PC-3 (cell line): ENCODE results near the gene GLCE. TPM values are rescaled to one million over a fixed set of nuclear protein-coding genes. Genes with fewer than 3 reads are reported as not detected.

Source experiments
- ATAC-seq: fragments of 200-7000 bp; cut with Tn5 transposase; 2 replicates; pipeline ENCODE4 v1.9.1; 2020; ENCODE audit warnings: mild to moderate bottlenecking, moderate library complexity
- BruUV-seq: library from RNA; stranded (reverse); fragments of 400-500 nt; replicated peaks from 2 replicates; lab custom pipeline; 2021; lab: Mats Ljungman, UMichigan
- CTCF ChIA-PET: fragments of 300-600 bp; sonication (Branson Sonifier 250); formaldehyde crosslinking; loops from one replicate; lab custom pipeline; 2022; ENCODE audit warnings: antibody characterized with exemption; lab: Charles Lee
- POLR2A ChIA-PET: fragments of 300-600 bp; sonication (Branson Sonifier 250); formaldehyde crosslinking; loops from one replicate; lab custom pipeline; 2022; ENCODE audit warnings: antibody characterized with exemption; ENCODE audit not compliant: unreplicated experiment; lab: Charles Lee
- DNase-seq: peaks from one replicate; pipeline ENCODE4 v3.0.0-alpha.2; 2015
- H2AFZ ChIP-seq: fragments of 300-600 bp; sonication (generic); 2 replicates; pipeline ENCODE4 v1.6.0; 2016; ENCODE audit warnings: antibody characterized with exemption, low read length
- H3F3A ChIP-seq: fragments of 300-600 bp; sonication (generic); one replicate; pipeline ENCODE4 v1.6.0; 2017; ENCODE audit warnings: antibody characterized with exemption, low read length, control low read depth, mild to moderate bottlenecking; ENCODE audit not compliant: unreplicated experiment
- H3K27ac ChIP-seq: fragments of 300-600 bp; sonication (generic); 2 replicates; pipeline ENCODE4 v1.5.1; 2016; ENCODE audit warnings: mild to moderate bottlenecking, low read length
- H3K27me3 ChIP-seq: fragments of 300-600 bp; sonication (generic); 2 replicates; pipeline ENCODE4 v1.6.1; 2016; ENCODE audit warnings: low read length, mixed read lengths
- H3K36me3 ChIP-seq: fragments of 300-600 bp; sonication (generic); 2 replicates; pipeline ENCODE4 v1.6.1; 2016; ENCODE audit warnings: low read depth, mixed run types, low read length, mixed read lengths
- H3K4me1 ChIP-seq: fragments of 300-600 bp; sonication (generic); 2 replicates; pipeline ENCODE4 v1.5.1; 2016; ENCODE audit warnings: low read length; ENCODE audit not compliant: insufficient read depth
- H3K4me2 ChIP-seq: fragments of 300-600 bp; sonication (generic); 2 replicates; pipeline ENCODE4 v1.6.0; 2016; ENCODE audit warnings: low read length
- H3K4me3 ChIP-seq: fragments of 300-600 bp; sonication (generic); 2 replicates; pipeline ENCODE4 v1.5.1; 2016; ENCODE audit warnings: mild to moderate bottlenecking, low read length, mixed read lengths
- H3K79me2 ChIP-seq: fragments of 300-600 bp; sonication (generic); 2 replicates; pipeline ENCODE4 v1.6.1; 2017; ENCODE audit warnings: low read length, mixed read lengths
- H3K9ac ChIP-seq: fragments of 300-600 bp; sonication (generic); 2 replicates; pipeline ENCODE4 v1.6.0; 2016; ENCODE audit warnings: mild to moderate bottlenecking, low read length
- H3K9me2 ChIP-seq: fragments of 300-600 bp; sonication (generic); replicated peaks from 2 replicates; pipeline ENCODE4 v1.6.1; 2016; ENCODE audit warnings: mixed run types, low read length, mixed read lengths
- H3K9me3 ChIP-seq: fragments of 300-600 bp; sonication (generic); 2 replicates; pipeline ENCODE4 v1.6.1; 2016; ENCODE audit warnings: low read length, mixed read lengths
- H4K20me1 ChIP-seq: fragments of 300-600 bp; sonication (generic); 2 replicates; pipeline ENCODE4 v1.6.1; 2016; ENCODE audit warnings: low read length, mixed read lengths
- EZH2 ChIP-seq: fragments of 300-600 bp; sonication (generic); IDR thresholded peaks from one replicate; pipeline ENCODE4 v1.6.1; 2017; ENCODE audit warnings: antibody characterized with exemption, mild to moderate bottlenecking, low read length; ENCODE audit not compliant: unreplicated experiment
- EZH2phosphoT487 ChIP-seq: fragments of 300-600 bp; sonication (generic); IDR thresholded peaks from 2 replicates; pipeline ENCODE4 v1.6.1; 2018; ENCODE audit warnings: mild to moderate bottlenecking, antibody characterized with exemption, low read length, borderline replicate concordance
- intact Hi-C: fragments of 100-400 bp; cut with micrococcal nuclease; formaldehyde crosslinking; loops from 2 replicates; pipeline ENCODE4 v1.9.0; 2023
- total RNA-seq: library from RNA; depleted of rRNA; stranded (reverse); fragments of >200 nt; gene quantifications from 2 replicates; pipeline ENCODE4 v1.2.3, GENCODE V29; 2014
- TF ChIP-seq, protein P1 (sequence below): fragments of 300-600 bp; sonication (generic); conservative IDR thresholded peaks from 2 replicates; pipeline ENCODE4 v1.5.1; 2017; ENCODE audit warnings: antibody characterized with exemption, low read depth, mild to moderate bottlenecking, low read length

The GLCE gene
- total RNA-seq, 1 experiment from 2014 or later, result 15.4 TPM

DNA sequence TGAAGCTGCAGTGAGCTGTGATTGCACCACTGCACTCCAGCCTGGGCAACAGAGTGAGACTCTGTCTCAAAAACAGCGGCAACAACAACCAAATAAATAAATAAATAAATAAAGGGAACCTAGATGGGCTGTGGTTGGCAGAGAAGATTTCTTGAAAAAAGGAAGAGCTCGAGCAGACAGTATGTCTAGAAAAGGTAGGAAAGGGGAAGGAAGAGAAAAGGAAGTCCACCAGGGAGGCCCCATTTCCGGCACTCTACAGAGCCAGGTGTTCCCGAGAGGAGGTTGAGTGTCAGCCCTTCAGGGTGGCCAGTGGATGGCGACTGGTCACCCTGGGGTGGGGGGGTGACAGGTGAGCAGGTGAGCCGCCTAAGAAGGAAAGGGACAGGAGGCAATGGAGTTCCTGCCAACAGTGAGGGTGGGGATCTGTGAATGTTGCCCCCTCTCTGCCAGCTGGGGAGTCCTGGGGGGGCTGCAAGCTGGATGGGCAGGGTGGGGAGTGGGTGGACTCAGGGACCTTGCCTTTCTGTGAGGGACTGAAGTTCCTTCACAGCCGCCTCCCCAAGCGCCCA lies 153.1 kb downstream of the GLCE start:
- no peak overlapping the region for H3K9ac ChIP-seq
- CTCF ChIA-PET, result no interaction called here
- POLR2A ChIA-PET, result no interaction called here
- H3K79me2 ChIP-seq, result no peaks in the 10 kb centered on the region
- no peak for ATAC-seq
- H3K4me3 ChIP-seq, result no peak overlapping the region
- H3K9me2 ChIP-seq, result no peaks in the 10 kb centered on the region
- H3K27ac ChIP-seq, result no peak overlapping the region
- DNase-seq, result no peak
- H3K9me3 ChIP-seq, result no peaks in the 10 kb centered on the region
- intact Hi-C loops, result no loop called here
- no peaks in the 10 kb centered on the region for H3K27me3 ChIP-seq
- BruUV-seq, result no TSS peak
- no peaks in the 10 kb centered on the region for H3F3A ChIP-seq
- H3K36me3 ChIP-seq, result no peaks in the 10 kb centered on the region
- TF ChIP-seq EZH2, result no peak
- no peak for TF ChIP-seq EZH2phosphoT487
- TF ChIP-seq, protein P1, sequence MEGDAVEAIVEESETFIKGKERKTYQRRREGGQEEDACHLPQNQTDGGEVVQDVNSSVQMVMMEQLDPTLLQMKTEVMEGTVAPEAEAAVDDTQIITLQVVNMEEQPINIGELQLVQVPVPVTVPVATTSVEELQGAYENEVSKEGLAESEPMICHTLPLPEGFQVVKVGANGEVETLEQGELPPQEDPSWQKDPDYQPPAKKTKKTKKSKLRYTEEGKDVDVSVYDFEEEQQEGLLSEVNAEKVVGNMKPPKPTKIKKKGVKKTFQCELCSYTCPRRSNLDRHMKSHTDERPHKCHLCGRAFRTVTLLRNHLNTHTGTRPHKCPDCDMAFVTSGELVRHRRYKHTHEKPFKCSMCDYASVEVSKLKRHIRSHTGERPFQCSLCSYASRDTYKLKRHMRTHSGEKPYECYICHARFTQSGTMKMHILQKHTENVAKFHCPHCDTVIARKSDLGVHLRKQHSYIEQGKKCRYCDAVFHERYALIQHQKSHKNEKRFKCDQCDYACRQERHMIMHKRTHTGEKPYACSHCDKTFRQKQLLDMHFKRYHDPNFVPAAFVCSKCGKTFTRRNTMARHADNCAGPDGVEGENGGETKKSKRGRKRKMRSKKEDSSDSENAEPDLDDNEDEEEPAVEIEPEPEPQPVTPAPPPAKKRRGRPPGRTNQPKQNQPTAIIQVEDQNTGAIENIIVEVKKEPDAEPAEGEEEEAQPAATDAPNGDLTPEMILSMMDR, result no peak
- peaks cover 21% of the 10 kb centered on the region for H3K4me1 ChIP-seq
- no peak overlapping the region for H2AFZ ChIP-seq
- no peaks in the 10 kb centered on the region for H4K20me1 ChIP-seq
- H3K4me2 ChIP-seq, result no peak overlapping the region

DNA sequence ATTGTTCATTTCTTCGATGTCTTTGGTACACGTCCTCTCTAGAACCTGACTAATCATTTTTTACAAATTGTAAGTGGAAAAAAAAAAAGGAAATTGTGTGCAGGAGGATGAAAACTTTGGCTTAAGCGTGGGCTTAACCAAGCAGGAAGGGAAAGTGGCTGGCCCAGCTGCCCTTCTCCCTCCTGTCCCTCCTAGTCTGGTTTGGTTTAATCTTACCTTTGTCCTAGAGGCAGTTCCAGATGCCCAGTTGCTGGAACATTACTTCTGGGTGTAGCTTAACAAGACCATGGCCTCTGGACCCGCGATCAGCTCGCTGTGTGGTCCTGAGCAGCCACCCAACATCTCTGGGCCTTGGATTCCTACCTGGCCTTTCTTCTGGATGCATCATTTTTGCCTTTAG lies 153.7 kb downstream of the GLCE start:
- H2AFZ ChIP-seq, result no peak overlapping the region
- H4K20me1 ChIP-seq, result no peaks in the 10 kb centered on the region
- no peak overlapping the region for H3K27ac ChIP-seq
- H3K9ac ChIP-seq, result no peak overlapping the region
- intact Hi-C loops, result no loop called here
- H3K79me2 ChIP-seq, result no peaks in the 10 kb centered on the region
- ChIA-PET CTCF (no interaction called here), POLR2A (no interaction called here)
- no peaks in the 10 kb centered on the region for H3K9me3 ChIP-seq
- TF ChIP-seq, protein P1, result no peak
- TF ChIP-seq EZH2 (no peak), EZH2phosphoT487 (no peak)
- ATAC-seq (no peak), DNase-seq (no peak)
- H3K4me3 ChIP-seq, result no peak overlapping the region
- BruUV-seq, result no TSS peak
- H3F3A ChIP-seq, result no peaks in the 10 kb centered on the region
- H3K27me3 ChIP-seq, result no peaks in the 10 kb centered on the region
- H3K9me2 ChIP-seq, result no peaks in the 10 kb centered on the region
- H3K36me3 ChIP-seq, result no peaks in the 10 kb centered on the region
- no peak overlapping the region for H3K4me2 ChIP-seq
- H3K4me1 ChIP-seq, result peaks cover 21% of the 10 kb centered on the region

DNA sequence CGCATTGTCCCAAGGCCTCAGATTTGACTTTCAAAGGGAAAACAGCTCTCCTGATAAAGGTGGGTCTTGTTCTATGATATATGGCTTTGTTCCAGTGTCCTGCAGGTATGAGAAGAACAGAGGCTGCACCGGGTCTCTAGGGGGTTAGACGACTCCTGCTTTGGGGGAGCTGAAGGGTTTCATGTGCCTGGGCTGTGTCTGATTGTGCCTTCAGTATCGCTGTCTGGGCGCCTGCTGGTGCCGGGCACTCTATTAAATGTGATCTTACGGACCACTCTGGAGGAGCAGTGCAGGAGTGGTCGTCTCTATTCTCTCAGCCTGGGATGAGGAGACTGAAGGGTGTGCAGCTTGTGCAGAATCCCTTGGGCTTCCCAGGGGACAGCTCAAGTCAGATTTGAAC lies 154.3 kb downstream of the GLCE start:
- Histone ChIP-seq H3K79me2 (no peaks in the 10 kb centered on the region), H4K20me1 (no peaks in the 10 kb centered on the region), H3K27me3 (no peaks in the 10 kb centered on the region), H3K4me2 (no peak overlapping the region), H3K9ac (no peak overlapping the region), H2AFZ (no peak overlapping the region), H3K9me3 (no peaks in the 10 kb centered on the region), H3K4me1 (peaks cover 21% of the 10 kb centered on the region), H3K4me3 (no peak overlapping the region), H3F3A (no peaks in the 10 kb centered on the region), H3K27ac (no peak overlapping the region), H3K36me3 (no peaks in the 10 kb centered on the region), H3K9me2 (no peaks in the 10 kb centered on the region)
- BruUV-seq, result no TSS peak
- no peak for TF ChIP-seq EZH2phosphoT487
- TF ChIP-seq, protein P1, result no peak
- TF ChIP-seq EZH2, result no peak
- DNase-seq (no peak), ATAC-seq (no peak)
- CTCF ChIA-PET, result no interaction called here
- intact Hi-C loops, result no loop called here
- POLR2A ChIA-PET, result no interaction called here
